Mucosa of descending colon (tissue), 3 donors: Measurements from ENCODE around the gene ONECUT1. TPM values are rescaled to one million over a fixed set of nuclear protein-coding genes. Genes with fewer than 3 reads are reported as not detected.

Experiments used
- ATAC-seq: fragments of 200-7000 bp; cut with Tn5 transposase; one replicate; pipeline ENCODE4 v1.9.1; 2020; ENCODE audit warnings: mild to moderate bottlenecking, moderate library complexity
- DNase-seq, 3 donors: peaks; one replicate each; pipeline ENCODE4 v3.0.0-alpha.2; 2020
- H3K36me3 ChIP-seq: fragments of 200-600 bp; one replicate; pipeline ENCODE4 v1.8.0; 2021; ENCODE audit warnings: low read depth, mild to moderate bottlenecking
- H3K4me1 ChIP-seq: fragments of 200-600 bp; one replicate; pipeline ENCODE4 v1.8.0; 2021; ENCODE audit warnings: low read depth, mild to moderate bottlenecking
- H3K4me3 ChIP-seq: fragments of 200-600 bp; one replicate; pipeline ENCODE4 v1.8.0; 2021; ENCODE audit warnings: mild to moderate bottlenecking
- H3K9me3 ChIP-seq: fragments of 200-600 bp; one replicate; pipeline ENCODE4 v1.8.0; 2021; ENCODE audit warnings: mild to moderate bottlenecking
- CTCF ChIP-seq: fragments of 200-600 bp; IDR thresholded peaks from one replicate; pipeline ENCODE4 v1.8.0; 2022; ENCODE audit warnings: antibody characterized with exemption, mild to moderate bottlenecking
- intact Hi-C, 2 donors: fragments of 100-400 bp; cut with DNase I in 1 of 2; cut with micrococcal nuclease in 1 of 2; formaldehyde crosslinking; loops; one replicate each; pipeline versions ENCODE4 v1.11.0 to v1.11.1; 2022; cut with DNase I, micrococcal nuclease
- total RNA-seq, 3 donors: library from RNA; stranded (reverse); fragmentation: NEBNext Ultra II Directional in 2 of 3; extraction: Animal tissue kit (Norgen Biotek cat#: 25700) in 2 of 3; gene quantifications; one replicate each; pipeline versions ENCODE4 v1.2.1 to v1.2.4, GENCODE V29; 2021 to 2023
- donor health status: DM: no; HTN: no; CAD: no; lungs with moderate emphysema.
- donor health status: DM: no; HTN: no; CAD: no.
- donor health status: DM: no; HTN: yes; CAD: no.

ONECUT1 gene
- total RNA-seq, 3 donors from 2014 or later: not detected

GRCh38 chr15:52803467-52804306 lies 13.6 kb upstream of the ONECUT1 start:
- ATAC-seq (no peak), DNase-seq (peak in 1 of 3 donors; percentile 15)
- Histone ChIP-seq H3K36me3 (no peaks in the 10 kb centered on the region), H3K9me3 (no peaks in the 10 kb centered on the region), H3K4me3 (no peak overlapping the region), H3K4me1 (peaks cover 26% of the 10 kb centered on the region)
- no peak for TF ChIP-seq CTCF
- intact Hi-C loops: no loop called here

GRCh38 chr15:52803108-52803466 lies 13.0 kb upstream of the ONECUT1 start:
- Histone ChIP-seq H3K9me3 (no peaks in the 10 kb centered on the region), H3K4me1 (peaks cover 26% of the 10 kb centered on the region), H3K36me3 (no peaks in the 10 kb centered on the region), H3K4me3 (no peak overlapping the region)
- ATAC-seq (no peak), DNase-seq (no peak)
- TF ChIP-seq CTCF: no peak
- intact Hi-C loops: no loop called here

- ATAC-seq (no peak), DNase-seq (no peak)
- intact Hi-C loops: no loop called here
- Histone ChIP-seq H3K9me3 (no peaks in the 10 kb centered on the region), H3K4me1 (peaks cover 26% of the 10 kb centered on the region), H3K4me3 (no peak overlapping the region), H3K36me3 (no peaks in the 10 kb centered on the region)
- TF ChIP-seq CTCF: no peak
These were observed 12.0 kb upstream of the ONECUT1 start for GRCh38 chr15:52802110-52802509.

DNA sequence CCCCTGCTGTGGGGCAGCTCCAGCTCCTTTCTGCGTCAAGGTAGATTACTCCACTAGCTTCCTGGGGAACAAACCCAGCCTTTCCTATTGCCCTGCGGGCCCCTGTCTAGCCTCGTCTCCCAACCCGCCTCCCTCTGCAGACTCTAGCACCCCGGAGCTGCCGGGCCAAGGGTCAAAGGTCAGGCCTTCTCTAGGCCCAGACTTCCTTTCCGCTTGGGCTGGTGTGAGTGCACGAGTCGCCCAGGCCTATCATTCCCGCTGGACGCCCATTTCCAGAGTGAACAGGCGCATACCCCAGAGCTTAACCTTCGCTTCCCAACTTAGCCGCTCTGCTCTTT lies 11.6 kb upstream of the ONECUT1 start:
- intact Hi-C loops: no loop called here

DNA sequence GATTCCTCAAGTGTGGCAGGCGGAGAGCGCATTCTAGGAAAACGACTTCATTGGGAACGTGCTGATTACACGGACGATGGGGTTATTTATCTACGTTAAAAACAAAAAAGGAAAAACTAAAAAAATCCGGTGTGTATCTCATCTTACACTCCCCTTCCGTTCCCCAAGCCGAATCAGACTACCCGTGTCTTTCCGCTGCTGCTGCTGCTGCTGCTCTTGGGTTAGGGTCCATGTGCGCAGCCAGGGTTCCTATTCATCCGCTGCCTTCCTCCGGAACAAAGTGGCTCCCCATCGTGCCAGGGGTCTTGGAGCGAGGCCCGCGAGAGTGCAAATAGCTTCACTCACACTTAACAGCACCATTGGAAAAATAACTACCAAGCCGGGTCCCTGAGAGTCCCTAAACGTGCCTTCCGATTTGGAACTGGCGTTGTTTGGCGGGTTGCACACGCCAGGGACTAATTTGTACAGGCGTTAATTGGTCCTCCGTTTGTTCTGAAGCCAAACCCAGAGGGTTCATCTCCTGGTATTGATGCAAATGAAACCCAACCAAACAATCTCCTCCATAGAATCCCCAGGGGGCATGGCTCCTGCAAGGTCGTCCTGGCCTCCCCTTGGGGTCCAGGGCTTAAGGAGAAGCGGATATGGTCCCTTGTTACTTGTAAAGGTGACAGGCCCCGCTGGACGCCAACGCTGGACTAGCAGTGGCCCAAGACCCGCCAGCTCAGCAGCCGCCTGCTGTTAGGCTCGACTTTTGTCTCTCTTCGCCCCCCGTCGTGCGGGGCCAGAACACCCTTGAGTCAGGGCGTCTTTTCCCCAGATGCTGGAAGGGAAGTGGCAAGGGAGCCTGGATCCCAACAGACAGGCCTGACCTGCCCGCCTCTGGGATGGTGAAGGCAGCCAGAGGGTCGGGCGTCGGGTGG lies 11.0 kb upstream of the ONECUT1 start:
- H3K4me1 ChIP-seq: peaks cover 24% of the 10 kb centered on the region
- DNase-seq (peak in 1 of 3 donors; percentile 38), ATAC-seq (no peak)
- H3K36me3 ChIP-seq: no peaks in the 10 kb centered on the region
- no peak for TF ChIP-seq CTCF
- no peak overlapping the region for H3K4me3 ChIP-seq
- intact Hi-C loops: no loop called here
- H3K9me3 ChIP-seq: no peaks in the 10 kb centered on the region

More for the DNA sequence above, 11.6 kb upstream of the ONECUT1 start:
- Histone ChIP-seq H3K9me3 (no peaks in the 10 kb centered on the region), H3K36me3 (no peaks in the 10 kb centered on the region), H3K4me3 (no peak overlapping the region), H3K4me1 (peaks cover 26% of the 10 kb centered on the region)
- ATAC-seq: no peak
- TF ChIP-seq CTCF: no peak
- no peak for DNase-seq
